AG08396 (cell line): Measurements from ENCODE around the gene FOXD4L3.
"Not testable (repeated sequence)": the region's sequence is repeated elsewhere in the genome, so short reads cannot be mapped to it uniquely, and the experiment has no call there.

Experiments used
- DNase-seq: peaks from one replicate; pipeline ENCODE4 v3.0.0; 2012; ENCODE audit warnings: low spot score, mixed read lengths

Gene FOXD4L3

GRCh38 chr9:68302567-68302966, at the start of gene FOXD4L3:
TSS of gene FOXD4L3 (plus strand) at chr9:68302867. CDS start at chr9:68302952, 85 bp downstream.
- DNase-seq, result not testable (repeated sequence)

- DNase-seq, result not testable (repeated sequence)
Measured at GRCh38 chr9:68281041-68281440, 21.6 kb upstream of the FOXD4L3 start.

GRCh38 chr9:68303771-68304170, 1.1 kb downstream of the FOXD4L3 start:
- DNase-seq, result not testable (repeated sequence)

GRCh38 chr9:68304212-68304611, 1.5 kb downstream of the FOXD4L3 start:
- DNase-seq, result not testable (repeated sequence)

DNA sequence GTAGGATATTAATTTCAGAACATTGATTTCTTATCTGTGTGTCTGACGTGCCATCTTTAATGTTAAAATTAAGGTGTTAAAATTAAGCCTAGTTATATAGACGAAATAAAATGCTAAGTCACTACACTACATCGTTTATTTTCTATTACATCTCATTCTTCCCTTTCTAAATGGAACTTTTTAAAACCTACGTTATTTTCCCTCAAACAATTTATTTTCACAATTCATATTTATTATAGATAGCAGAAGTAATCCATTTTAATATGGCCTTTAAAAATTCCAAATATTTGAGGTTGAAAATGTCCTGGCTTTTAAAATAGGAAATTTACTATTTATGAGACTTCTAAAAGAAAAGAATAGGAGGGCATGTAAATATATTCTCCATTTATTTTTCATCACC, 2.1 kb downstream of the FOXD4L3 start:
- not testable (repeated sequence) for DNase-seq

DNA sequence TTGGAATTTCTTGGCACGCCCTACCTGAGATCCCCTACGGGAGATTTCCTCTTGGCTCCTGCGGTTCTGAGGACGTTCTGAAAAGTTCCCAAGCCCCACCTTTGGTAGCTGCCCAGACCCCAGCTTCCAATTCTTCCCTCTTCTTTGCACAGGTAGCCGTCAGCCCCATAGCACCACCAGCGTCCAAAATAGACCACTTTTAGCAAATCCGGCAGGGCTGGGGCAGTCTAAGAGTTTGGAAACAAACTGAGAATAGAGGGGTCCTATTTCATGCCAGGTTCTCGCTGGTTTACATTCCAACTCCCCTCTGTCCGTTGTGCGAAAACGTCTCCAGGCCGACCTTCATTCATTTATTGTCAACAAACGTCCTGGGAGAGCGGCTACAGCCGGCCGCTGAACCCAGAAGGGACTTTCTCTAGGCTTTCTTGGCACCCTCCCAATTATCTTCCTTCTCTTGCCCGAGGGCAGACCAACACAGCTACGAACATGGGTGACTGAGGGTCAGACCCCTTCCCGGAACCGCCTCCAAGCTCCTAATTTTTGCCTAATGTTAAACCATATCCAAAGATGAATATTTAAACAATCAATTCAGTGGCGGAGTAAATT, 3.1 kb downstream of the FOXD4L3 start:
- DNase-seq, result not testable (repeated sequence)

- not testable (repeated sequence) for DNase-seq
Measured at GRCh38 chr9:68306391-68306964, 3.8 kb downstream of the FOXD4L3 start.

- not testable (repeated sequence) for DNase-seq
Measured at GRCh38 chr9:68307127-68307526, 4.5 kb downstream of the FOXD4L3 start.

- DNase-seq, result not testable (repeated sequence)
Measured at GRCh38 chr9:68307654-68308053, 5.0 kb downstream of the FOXD4L3 start.

DNA sequence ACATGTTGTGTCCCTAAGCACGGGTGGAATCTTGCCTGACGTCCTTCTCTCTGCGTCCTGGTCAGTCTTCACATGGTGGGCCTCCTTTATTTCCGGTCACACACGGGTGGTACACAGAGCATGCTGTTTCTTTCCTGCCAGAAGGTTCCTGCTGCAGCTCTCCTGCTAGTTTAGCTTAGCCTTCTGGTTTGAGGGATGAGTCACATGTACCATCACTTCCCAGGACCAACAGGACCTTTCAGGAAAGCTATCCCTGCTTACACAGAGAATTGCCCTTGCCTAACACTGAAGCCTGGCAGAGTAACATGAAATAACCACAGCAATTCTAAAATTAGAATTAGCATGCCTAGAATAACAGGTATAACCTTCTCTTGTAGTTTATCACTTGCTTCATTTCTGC, 8.5 kb downstream of the FOXD4L3 start:
- DNase-seq, result not testable (repeated sequence)

DNA sequence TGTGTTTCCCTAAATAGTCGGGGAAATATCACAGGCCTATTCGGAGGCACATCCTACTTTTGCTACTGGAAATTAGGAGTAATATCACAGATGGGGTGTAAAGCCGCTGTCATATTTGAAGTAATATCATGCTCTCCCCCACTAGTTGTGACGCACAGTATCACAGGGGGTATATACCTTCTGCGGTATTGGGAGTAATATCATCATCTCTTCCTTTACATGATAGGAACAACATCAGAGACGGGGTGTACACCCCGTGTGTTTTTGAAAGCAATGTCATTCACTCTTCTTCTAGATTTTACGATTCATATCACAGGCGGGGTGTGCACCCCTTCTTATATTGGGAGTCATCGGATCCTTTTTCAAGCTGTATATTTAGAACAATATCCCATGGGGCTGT, 15.5 kb downstream of the FOXD4L3 start:
- DNase-seq, result not testable (repeated sequence)

- not testable (repeated sequence) for DNase-seq
Measured at GRCh38 chr9:68323749-68324148, 21.1 kb downstream of the FOXD4L3 start.

DNA sequence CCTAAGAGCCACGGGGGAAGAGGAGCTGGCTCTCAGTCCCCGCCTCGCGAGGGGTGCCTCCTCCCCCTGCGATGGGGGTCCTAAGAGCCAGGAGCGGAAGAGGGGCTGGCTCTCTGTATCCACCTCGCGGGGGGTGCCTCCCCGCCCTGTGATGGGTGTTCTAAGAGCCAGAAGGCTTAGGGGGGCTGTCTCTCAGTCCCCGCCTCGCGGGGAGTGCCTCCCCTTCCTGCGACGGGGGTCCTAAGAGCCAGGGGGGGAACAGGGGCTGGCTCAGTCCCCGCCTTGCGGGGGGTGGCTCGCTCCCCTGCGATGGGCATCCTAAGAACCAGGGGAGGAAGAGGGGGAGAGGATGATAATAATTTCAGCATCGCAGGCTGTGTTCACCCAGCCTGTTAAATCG, 21.9 kb downstream of the FOXD4L3 start:
- not testable (repeated sequence) for DNase-seq

GRCh38 chr9:68329106-68329505, 26.4 kb downstream of the FOXD4L3 start:
- not testable (repeated sequence) for DNase-seq

DNA sequence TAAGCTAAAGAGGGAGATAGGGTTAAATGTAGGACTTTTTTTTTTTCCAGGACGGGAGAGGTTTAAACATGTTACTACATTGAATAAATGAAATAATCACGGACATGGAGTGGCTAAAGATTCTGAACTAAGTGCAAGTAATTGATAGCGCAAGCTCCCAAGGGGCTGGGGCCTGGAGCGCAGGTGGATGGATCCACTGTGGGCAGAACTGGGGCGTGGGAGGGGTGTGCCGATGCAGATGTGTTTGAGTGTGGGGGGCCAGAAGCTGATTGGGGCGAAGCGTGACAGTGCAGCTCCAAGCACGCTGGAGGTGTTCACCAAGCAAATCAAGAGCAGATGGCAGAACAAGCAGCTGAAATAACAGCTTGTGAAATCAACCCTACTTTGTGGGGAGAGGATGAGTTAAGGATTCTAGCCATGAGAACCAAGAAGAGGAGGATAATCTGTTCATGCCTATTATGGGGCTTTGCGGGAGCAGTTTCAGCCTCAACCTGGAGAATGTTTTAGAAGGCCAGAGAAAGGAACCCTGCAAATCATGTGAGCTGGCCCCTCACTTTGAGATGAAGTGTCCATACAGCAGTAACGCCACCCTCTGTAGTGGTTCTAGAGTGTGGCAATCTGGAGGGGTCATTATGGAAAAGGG, 28.0 kb downstream of the FOXD4L3 start:
- not testable (repeated sequence) for DNase-seq

- DNase-seq, result not testable (repeated sequence)
Measured at GRCh38 chr9:68332122-68332521, 29.5 kb downstream of the FOXD4L3 start.

- not testable (repeated sequence) for DNase-seq
Measured at GRCh38 chr9:68335935-68336334, 33.3 kb downstream of the FOXD4L3 start.

GRCh38 chr9:68336639-68337339, 34.1 kb downstream of the FOXD4L3 start:
- DNase-seq, result not testable (repeated sequence)

DNA sequence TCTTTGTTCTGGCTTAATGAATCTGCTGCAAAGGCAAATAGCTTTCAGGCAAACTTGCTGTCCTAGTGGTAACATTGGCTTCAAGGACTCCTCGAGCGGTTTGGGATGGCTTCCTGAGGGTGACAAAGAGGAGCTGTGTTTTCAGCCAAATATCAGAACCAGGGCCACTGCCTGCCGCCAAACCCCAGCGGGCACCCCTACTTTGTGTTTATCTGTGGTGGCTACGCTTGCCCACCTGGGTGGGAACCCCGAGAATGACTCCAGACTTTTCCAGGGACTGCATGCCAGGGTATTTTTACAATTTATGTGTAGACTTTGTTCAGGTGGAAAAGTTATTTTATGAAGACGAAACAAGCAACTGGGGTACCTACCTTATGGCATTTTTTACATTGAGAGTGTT, 35.3 kb downstream of the FOXD4L3 start:
- not testable (repeated sequence) for DNase-seq

DNA sequence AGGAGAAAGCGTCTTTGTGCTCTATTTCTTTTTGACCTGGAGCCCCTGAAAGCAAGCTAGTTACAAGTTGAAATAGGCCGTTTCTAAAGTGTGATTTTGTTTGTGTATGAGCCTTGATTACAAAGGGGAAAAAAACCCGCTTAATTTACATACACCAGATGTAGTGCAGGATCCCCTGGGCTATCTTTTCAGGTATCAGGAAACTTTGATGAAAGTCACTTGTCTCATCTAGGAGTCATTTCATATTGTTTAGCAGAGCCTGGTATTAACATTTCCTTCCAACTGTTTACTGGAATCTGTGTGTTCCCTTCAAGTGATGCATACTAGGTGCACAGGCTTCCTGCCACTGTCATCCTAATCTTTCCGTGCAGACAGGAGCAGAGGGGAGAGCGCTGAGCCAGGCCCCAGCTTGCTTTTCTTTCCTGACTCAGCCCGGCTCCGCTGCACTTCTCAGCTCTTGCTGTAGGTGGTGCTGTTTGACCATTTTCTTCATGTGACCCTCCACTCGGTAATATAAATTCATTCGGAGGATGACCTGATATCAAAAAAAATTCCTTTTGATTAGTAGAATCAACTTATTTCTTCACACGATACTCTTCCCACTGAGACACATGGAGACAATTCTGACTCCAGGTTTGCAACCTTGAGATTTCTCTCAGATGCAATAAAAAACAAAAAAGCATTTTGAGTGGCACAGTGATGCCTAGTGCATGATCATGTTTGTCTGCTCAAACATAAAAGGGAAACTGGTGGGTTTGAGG, 39.8 kb downstream of the FOXD4L3 start:
- not testable (repeated sequence) for DNase-seq

DNA sequence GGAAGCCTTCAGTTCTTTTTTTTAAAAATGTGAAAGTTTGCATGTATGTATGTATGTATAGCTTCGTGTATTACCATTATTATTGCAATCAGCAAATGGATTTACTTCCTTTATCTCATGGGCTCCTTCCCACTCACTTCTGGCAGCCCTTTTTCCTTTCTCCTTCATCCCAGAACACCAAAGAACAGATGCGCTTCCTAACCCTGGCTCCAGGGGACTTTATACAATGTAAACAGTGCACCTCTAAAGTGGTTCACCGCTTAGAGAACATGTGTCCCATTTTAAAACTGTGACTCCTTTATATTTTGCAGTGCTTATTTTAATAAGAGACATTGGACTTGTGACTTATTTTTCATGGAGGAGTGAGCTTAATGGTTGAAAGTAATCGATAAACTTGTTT, 40.6 kb downstream of the FOXD4L3 start:
- DNase-seq, result not testable (repeated sequence)

DNA sequence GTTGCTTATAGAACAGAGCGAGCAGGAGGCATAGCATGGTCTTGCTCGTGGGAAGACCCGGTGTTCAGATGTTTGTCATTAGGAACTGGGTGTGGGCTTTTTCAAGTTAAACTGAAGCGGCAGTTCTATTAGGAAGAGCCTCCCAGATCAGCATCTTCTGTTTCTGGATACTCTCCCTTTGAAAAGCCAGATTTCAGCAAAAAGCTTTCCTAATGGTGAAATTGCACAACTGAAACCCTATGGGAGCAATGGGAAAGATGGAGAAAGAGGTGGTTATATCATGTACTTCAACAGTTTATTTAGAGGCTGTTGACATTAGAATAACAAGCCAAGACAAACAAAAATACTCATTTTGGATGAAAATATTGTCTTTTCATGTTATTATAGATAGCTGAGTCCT, 41.3 kb downstream of the FOXD4L3 start:
- not testable (repeated sequence) for DNase-seq
